K562 (cell line): ENCODE measurements around the gene TMCC1. TPM values are rescaled to one million over a fixed set of nuclear protein-coding genes. Genes with fewer than 3 reads are reported as not detected.

Experiments
- GATA2 ChIP-seq: sonication (generic); formaldehyde crosslinking; IDR thresholded peaks from 2 replicates; pipeline ENCODE4 v1.4.0; 2020; ENCODE audit warnings: mild to moderate bottlenecking, missing genetic modification reagents
- KLF10 ChIP-seq: fragments of 250-450 bp; sonication (Bioruptor Pico); IDR thresholded peaks from 2 replicates; pipeline ENCODE4 v1.6.1; 2021; ENCODE audit warnings: matching md5 sums
- NCOA1 ChIP-seq: fragments of 450-650 bp; IDR thresholded peaks from 2 replicates; pipeline ENCODE4 v1.6.1; 2016; ENCODE audit warnings: low read depth
- RBM39 ChIP-seq: fragments of 200-400 bp; formaldehyde crosslinking; optimal IDR thresholded peaks from 2 replicates; pipeline ENCODE3; 2018; ENCODE audit warnings: low read depth, low read length
- TCF15 ChIP-seq: fragments of 250-450 bp; sonication (Bioruptor Pico); IDR thresholded peaks from 2 replicates; pipeline ENCODE4 v1.8.0; 2022; ENCODE audit warnings: moderate library complexity, mild to moderate bottlenecking, inconsistent platforms
- ZNF263 ChIP-seq: sonication (generic); formaldehyde crosslinking; IDR thresholded peaks from 2 replicates; pipeline ENCODE4 v1.8.0; 2022; ENCODE audit warnings: mild to moderate bottlenecking, missing genetic modification reagents, borderline replicate concordance
- ZNF507 ChIP-seq: conservative IDR thresholded peaks from 2 replicates; pipeline ENCODE4 v1.6.1; 2017; ENCODE audit warnings: missing genetic modification characterization, missing compliant biosample characterization
- ZNF79 ChIP-seq: fragments of 250-450 bp; sonication (Bioruptor Pico); IDR thresholded peaks from 2 replicates; pipeline ENCODE4 v1.4.0; 2020; ENCODE audit warnings: low read depth, mild to moderate bottlenecking, moderate library complexity
- polyA plus RNA-seq, 8 experiments: library from polyadenylated mRNA; depleted of rRNA in 4 of 8; stranded (reverse) in 5 of 8; unstranded in 3 of 8; fragments of >200 nt; fragmentation: Nextera tagmentation in 2 of 8; fragmentation: Illumina TruSeq in 1 of 8; extraction: Ambion mirVana in 2 of 8; extraction: Trizol in 1 of 8; gene quantifications; 2 replicates each; pipeline versions ENCODE4 v1.2.1 to v1.2.3, GENCODE V29; 2011 to 2014; ENCODE audit warnings: inconsistent platforms in 1 of 8, missing spikeins in 1 of 8
- total RNA-seq, 7 experiments: library from RNA; depleted of rRNA in 6 of 7; stranded (reverse); fragments of >200 nt in 6 of 7; fragmentation: Illumina TruSeq in 2 of 7; extraction: Trizol in 2 of 7; gene quantifications; 2 replicates each; pipeline versions ENCODE4 v1.2.1 to v1.2.3, GENCODE V29; 2011 to 2021; ENCODE audit warnings: low replicate concordance in 1 of 7
- TF ChIP-seq, protein P1 (sequence below): IDR thresholded peaks from 3 replicates; pipeline ENCODE4 v1.6.1; 2011; ENCODE audit warnings: borderline replicate concordance, mild to moderate bottlenecking, moderate library complexity; ENCODE audit not compliant: insufficient read length; ENCODE audit errors: extremely low read depth
- TF ChIP-seq, protein P2 (sequence below), 2 experiments: IDR thresholded peaks in 1 of 2; conservative IDR thresholded peaks in 1 of 2; 2 replicates each; pipeline ENCODE4 v1.6.1; 2016; ENCODE audit warnings: low read depth in 2 of 2, mild to moderate bottlenecking in 1 of 2, missing compliant biosample characterization in 1 of 2, missing genetic modification characterization in 1 of 2, moderate library complexity in 1 of 2
- TF ChIP-seq, protein P3 (sequence below): fragments of 250-450 bp; sonication (Bioruptor Pico); IDR thresholded peaks from 2 replicates; pipeline ENCODE4 v1.4.0; 2020; ENCODE audit warnings: mild to moderate bottlenecking, moderate library complexity, borderline replicate concordance
- TF ChIP-seq, protein P4 (sequence below), 2 experiments: IDR thresholded peaks; 2 replicates each; pipeline ENCODE4 v1.6.1; 2011; ENCODE audit warnings: borderline replicate concordance in 1 of 2, control low read depth in 1 of 2, low read depth in 1 of 2, low read length in 1 of 2, mild to moderate bottlenecking in 1 of 2, mixed read lengths in 1 of 2, moderate library complexity in 1 of 2; ENCODE audit not compliant: insufficient read depth in 1 of 2, insufficient read length in 1 of 2, poor library complexity in 1 of 2, severe bottlenecking in 1 of 2; ENCODE audit errors: extremely low read depth in 1 of 2
- TF ChIP-seq, protein P5 (sequence below): fragments of 450-650 bp; IDR thresholded peaks from 2 replicates; pipeline ENCODE4 v1.6.1; 2016; ENCODE audit warnings: mild to moderate bottlenecking

Gene TMCC1
- total and polyA plus RNA-seq, 9 of the 15 experiments (the other 6 are each of a cell fraction or from before 2014, with no cell fraction given), result 0.89 to 8.7 (median 4.0) TPM

DNA sequence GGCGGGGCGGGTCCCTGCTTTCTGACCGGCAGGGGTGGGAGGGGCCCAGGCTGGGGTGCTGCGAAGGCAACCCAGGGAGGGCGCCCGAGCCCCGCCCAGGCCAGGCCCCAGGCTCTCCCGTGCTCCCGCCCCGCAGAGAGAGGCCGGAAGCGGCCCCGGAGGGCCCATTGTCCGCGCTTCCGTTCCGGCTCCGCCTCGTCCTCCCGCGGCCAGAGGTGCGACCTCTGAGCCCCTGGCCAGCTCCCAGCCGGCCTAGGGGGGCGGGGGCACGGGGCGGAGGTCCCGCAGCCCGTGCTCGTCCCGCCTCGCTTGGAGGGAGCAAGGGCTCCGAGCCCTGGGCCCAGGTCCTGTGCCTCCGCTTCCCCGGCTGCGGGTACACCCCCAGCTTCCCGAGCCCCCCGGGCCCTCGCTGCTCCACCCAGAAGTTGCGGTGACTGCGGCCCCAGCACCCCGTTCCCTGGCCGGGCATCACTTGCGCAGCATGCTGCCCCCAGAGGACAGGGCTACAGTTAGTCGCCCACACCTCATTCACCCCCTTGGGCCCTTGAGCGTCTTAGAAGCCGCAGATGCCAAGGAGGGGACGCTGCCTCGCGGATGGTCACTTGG, 266.7 kb downstream of the TMCC1 start (continued):
- TF ChIP-seq, protein P1, sequence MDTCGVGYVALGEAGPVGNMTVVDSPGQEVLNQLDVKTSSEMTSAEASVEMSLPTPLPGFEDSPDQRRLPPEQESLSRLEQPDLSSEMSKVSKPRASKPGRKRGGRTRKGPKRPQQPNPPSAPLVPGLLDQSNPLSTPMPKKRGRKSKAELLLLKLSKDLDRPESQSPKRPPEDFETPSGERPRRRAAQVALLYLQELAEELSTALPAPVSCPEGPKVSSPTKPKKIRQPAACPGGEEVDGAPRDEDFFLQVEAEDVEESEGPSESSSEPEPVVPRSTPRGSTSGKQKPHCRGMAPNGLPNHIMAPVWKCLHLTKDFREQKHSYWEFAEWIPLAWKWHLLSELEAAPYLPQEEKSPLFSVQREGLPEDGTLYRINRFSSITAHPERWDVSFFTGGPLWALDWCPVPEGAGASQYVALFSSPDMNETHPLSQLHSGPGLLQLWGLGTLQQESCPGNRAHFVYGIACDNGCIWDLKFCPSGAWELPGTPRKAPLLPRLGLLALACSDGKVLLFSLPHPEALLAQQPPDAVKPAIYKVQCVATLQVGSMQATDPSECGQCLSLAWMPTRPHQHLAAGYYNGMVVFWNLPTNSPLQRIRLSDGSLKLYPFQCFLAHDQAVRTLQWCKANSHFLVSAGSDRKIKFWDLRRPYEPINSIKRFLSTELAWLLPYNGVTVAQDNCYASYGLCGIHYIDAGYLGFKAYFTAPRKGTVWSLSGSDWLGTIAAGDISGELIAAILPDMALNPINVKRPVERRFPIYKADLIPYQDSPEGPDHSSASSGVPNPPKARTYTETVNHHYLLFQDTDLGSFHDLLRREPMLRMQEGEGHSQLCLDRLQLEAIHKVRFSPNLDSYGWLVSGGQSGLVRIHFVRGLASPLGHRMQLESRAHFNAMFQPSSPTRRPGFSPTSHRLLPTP, result no peak
- TF ChIP-seq, protein P2, sequence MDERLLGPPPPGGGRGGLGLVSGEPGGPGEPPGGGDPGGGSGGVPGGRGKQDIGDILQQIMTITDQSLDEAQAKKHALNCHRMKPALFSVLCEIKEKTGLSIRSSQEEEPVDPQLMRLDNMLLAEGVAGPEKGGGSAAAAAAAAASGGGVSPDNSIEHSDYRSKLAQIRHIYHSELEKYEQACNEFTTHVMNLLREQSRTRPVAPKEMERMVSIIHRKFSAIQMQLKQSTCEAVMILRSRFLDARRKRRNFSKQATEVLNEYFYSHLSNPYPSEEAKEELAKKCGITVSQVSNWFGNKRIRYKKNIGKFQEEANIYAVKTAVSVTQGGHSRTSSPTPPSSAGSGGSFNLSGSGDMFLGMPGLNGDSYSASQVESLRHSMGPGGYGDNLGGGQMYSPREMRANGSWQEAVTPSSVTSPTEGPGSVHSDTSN (CRISPR knock-in tag; IDR thresholded peaks at IDR 0.05; ENCODE audit: low read depth), result no peak
- TF ChIP-seq, protein P2 (tag; conservative IDR thresholded peaks at IDR 0.05; ENCODE audit: low read depth), result no peak
- TF ChIP-seq, protein P3, sequence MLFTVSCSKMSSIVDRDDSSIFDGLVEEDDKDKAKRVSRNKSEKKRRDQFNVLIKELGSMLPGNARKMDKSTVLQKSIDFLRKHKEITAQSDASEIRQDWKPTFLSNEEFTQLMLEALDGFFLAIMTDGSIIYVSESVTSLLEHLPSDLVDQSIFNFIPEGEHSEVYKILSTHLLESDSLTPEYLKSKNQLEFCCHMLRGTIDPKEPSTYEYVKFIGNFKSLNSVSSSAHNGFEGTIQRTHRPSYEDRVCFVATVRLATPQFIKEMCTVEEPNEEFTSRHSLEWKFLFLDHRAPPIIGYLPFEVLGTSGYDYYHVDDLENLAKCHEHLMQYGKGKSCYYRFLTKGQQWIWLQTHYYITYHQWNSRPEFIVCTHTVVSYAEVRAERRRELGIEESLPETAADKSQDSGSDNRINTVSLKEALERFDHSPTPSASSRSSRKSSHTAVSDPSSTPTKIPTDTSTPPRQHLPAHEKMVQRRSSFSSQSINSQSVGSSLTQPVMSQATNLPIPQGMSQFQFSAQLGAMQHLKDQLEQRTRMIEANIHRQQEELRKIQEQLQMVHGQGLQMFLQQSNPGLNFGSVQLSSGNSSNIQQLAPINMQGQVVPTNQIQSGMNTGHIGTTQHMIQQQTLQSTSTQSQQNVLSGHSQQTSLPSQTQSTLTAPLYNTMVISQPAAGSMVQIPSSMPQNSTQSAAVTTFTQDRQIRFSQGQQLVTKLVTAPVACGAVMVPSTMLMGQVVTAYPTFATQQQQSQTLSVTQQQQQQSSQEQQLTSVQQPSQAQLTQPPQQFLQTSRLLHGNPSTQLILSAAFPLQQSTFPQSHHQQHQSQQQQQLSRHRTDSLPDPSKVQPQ, result no peak
- TF ChIP-seq ZNF79 (CRISPR knock-in tag), result no peak
- no peak for TF ChIP-seq RBM39
- TF ChIP-seq, protein P4, sequence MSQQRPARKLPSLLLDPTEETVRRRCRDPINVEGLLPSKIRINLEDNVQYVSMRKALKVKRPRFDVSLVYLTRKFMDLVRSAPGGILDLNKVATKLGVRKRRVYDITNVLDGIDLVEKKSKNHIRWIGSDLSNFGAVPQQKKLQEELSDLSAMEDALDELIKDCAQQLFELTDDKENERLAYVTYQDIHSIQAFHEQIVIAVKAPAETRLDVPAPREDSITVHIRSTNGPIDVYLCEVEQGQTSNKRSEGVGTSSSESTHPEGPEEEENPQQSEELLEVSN (IDR thresholded peaks at IDR 0.05; ENCODE audit: borderline replicate concordance in 1 of 2, extremely low read depth in 1 of 2, insufficient read depth in 1 of 2, insufficient read length in 1 of 2, low read depth in 1 of 2, low read length in 1 of 2, poor library complexity in 1 of 2, severe bottlenecking in 1 of 2), result peak in 1 of 2 experiments; percentile 80
- TF ChIP-seq NCOA1, result peak; percentile 65; the same call in 1 of the 2 replicates
- TF ChIP-seq ZNF507, result no peak
- no peak for TF ChIP-seq GATA2 (CRISPR knock-in tag)
- TF ChIP-seq, protein P5, sequence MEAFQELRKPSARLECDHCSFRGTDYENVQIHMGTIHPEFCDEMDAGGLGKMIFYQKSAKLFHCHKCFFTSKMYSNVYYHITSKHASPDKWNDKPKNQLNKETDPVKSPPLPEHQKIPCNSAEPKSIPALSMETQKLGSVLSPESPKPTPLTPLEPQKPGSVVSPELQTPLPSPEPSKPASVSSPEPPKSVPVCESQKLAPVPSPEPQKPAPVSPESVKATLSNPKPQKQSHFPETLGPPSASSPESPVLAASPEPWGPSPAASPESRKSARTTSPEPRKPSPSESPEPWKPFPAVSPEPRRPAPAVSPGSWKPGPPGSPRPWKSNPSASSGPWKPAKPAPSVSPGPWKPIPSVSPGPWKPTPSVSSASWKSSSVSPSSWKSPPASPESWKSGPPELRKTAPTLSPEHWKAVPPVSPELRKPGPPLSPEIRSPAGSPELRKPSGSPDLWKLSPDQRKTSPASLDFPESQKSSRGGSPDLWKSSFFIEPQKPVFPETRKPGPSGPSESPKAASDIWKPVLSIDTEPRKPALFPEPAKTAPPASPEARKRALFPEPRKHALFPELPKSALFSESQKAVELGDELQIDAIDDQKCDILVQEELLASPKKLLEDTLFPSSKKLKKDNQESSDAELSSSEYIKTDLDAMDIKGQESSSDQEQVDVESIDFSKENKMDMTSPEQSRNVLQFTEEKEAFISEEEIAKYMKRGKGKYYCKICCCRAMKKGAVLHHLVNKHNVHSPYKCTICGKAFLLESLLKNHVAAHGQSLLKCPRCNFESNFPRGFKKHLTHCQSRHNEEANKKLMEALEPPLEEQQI, result no peak
- TF ChIP-seq TCF15, result no peak
- peak; percentile 82 for TF ChIP-seq ZNF263
- TF ChIP-seq KLF10, result no peak
